ENCODE measurements around the gene CALN1.
"Not testable (repeated sequence)": the region's sequence is repeated elsewhere in the genome, so short reads cannot be mapped to it uniquely, and the experiment has no call there.

CALN1 gene

DNA sequence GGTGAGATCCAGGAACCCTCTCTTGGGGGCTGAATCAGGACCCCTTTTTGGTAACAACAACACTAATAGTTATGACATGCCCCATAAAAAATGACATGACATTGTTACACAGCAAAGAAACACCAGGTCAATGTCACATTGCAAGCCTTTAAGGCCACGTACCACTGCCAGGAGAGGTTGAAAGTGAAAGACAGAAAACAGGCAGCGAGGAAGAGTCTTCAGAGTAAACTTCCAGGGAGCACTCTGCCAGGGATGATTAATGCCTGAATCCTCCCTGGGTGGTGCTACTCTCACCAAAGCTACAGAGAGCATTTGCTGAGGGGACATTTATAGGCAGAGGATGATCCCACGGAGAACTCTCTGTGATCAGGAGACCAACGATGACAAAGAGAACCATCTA, 551.6 kb downstream of the CALN1 start:
- no peak for DNase-seq (ENCODE audit: low read depth)

DNA sequence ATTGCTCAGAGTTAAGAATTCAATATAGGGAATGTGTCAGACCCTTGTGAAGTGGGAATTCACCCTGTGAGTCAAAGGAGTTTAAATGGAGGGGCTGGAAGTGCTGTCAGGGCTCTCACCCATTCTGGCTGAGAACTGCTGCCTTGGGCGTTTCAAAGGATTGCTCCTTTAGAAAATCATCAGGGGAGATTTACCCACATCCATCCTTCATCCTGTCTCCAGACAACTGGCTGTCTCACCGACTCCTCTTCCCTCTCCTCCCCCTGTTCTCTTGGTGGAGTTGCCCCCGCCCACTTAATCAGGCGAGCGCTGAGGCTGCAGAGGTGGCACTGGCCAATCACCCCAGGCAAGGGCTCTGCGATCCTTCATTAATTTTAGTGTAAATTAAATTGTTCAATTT, 554.8 kb downstream of the CALN1 start:
- no peak for DNase-seq (ENCODE audit: low read depth)

GRCh38 chr7:71854546-71855397, 557.4 kb downstream of the CALN1 start:
- DNase-seq (ENCODE audit: low read depth): no peak

GRCh38 chr7:71851776-71852498, 560.2 kb downstream of the CALN1 start:
- DNase-seq (ENCODE audit: low read depth): no peak

- DNase-seq (ENCODE audit: low read depth): no peak
Measured at GRCh38 chr7:71846160-71846559, 566.0 kb downstream of the CALN1 start.

GRCh38 chr7:71843676-71844075, 568.5 kb downstream of the CALN1 start:
- DNase-seq (ENCODE audit: low read depth): no peak

GRCh38 chr7:71842786-71843185, 569.4 kb downstream of the CALN1 start:
- DNase-seq (ENCODE audit: low read depth): no peak

DNA sequence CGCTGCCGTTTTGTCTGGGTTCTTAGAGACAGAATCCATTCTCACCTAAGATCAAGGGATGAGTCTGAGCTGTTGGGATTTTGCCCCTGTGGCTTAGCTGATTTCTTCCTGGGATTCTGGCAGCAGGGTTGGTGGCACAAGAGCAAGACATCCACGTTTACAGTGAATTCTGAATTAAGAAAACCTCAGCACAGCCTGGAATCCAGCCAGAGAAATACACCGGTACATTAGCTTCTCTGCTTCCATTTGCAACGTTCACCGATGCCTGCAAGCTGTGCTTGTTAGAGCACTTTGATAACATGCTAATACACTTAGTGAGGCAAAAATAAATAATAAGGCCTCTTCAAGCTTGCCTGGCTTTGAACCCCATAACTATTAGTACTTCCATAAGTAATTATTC, 569.8 kb downstream of the CALN1 start:
- DNase-seq (ENCODE audit: low read depth): no peak

DNA sequence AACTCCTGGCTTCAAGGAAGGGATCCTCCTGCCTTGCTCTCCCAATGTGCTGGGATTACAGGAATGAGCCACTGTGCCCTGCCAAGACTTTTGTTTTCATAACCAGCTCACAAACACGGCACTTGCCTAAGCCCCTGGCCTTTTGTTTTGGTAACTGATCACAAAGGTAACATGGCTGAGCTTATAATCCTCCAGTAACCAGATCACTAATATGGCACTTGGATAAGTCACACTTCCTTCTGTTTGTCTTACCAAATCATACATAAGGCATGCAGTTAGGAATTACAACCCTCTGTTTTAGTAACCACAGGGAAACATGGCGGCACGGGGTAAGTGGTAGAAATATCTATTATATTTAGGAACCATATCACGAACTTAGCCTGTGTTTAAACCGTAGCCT, 577.1 kb downstream of the CALN1 start:
- DNase-seq (ENCODE audit: low read depth): no peak

- DNase-seq (ENCODE audit: low read depth): no peak
Measured at GRCh38 chr7:71829515-71829914, 582.6 kb downstream of the CALN1 start.

GRCh38 chr7:71828361-71828760, 583.8 kb downstream of the CALN1 start:
- no peak for DNase-seq (ENCODE audit: low read depth)

GRCh38 chr7:71826141-71826540, 586.0 kb downstream of the CALN1 start:
- no peak for DNase-seq (ENCODE audit: low read depth)

DNA sequence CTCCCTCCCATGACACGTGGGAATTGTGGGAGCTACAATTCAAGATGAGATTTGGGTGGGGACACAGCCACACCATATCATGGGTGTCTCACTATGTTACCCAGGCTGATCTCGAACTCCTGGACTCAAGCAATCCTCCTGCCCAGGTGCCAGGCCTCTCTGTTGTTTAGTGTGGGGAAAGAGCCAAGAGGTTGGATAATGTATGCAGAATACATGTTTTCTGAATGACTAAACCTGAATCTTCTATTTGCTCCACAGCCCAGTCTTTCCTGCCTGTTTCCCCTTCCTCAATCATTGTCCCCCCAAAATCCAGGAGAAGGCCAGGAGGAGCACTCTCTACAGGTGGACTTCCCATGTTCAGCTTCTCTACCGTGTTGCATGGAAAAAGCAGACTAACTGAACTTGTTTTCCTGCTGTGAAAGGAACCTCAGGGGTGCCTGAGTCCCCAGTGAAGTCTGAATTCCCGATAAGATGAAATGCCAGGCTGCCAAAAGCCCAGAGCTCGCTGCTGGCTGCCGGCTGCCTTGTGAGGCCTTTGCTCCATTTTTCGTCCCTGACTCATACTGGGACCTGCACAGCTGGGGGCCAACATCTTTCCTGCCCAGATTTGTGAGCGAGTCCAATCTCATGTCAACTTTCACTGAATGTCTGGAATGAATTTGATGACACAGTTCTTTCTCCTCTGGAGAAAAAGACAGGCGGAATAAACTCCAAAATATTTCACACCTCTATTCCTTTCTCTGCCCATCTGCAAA, 588.0 kb downstream of the CALN1 start:
- DNase-seq (ENCODE audit: low read depth): no peak

DNA sequence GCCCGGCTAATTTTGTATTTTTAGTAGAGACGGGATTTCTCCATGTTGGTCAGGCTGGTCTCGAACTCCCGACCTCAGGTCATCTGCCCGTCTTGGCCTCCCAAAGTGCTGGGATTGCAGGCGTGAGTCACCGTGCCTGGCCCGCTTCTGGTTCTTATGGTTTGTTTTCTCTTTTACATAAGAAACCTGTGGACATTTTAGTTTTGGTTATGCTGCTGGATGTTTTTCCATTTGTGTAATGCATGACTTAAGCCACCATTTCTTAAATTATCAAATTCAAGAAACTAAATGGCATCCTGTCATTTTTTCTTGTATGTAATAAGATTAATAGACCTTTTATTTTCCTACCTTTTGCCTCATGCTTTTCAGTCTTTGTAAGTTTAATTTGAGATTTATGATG, 589.7 kb downstream of the CALN1 start:
- not testable (repeated sequence) for DNase-seq (ENCODE audit: low read depth)

- DNase-seq (ENCODE audit: low read depth): no peak
Measured at GRCh38 chr7:71817916-71818315, 594.2 kb downstream of the CALN1 start.

- no peak for DNase-seq (ENCODE audit: low read depth)
Measured at GRCh38 chr7:71808115-71808514, 604.0 kb downstream of the CALN1 start.

DNA sequence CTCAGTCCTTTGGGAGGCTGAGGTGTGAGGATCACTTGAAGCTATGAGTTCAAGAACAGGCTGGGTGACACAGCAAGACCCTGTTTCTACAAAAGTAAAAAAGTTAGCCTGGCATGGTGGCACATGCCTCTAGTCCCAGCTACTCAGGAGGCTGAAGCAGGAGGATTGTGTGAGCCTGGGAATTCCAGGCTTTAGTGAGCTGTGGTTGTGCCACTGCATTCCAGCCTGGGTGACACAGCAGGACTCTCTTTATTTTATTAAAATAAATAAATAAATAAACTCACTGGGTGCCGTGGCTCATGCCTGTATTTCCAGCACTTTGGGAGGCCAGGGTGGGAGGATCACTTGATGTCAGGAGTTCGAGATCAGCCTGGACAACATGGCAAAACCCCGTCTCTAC, 607.9 kb downstream of the CALN1 start:
- DNase-seq (ENCODE audit: low read depth): no peak

DNA sequence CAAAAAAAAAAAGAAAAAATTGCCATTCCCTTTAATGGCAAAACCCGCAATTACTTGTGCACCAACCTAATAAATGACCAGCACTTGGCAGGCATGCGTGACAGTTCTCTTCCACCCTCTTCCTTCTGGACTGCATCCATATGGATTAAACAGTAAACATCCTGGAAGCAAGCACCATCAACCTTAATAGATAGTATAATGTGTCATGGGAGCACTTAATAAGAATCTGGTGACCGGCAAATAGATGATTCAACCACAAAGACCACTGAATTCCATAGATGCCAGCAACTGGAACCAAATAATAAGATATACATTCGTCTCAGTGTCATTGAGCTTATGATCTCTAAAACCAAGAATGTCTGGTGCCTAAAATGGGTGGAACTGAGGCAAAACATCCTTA, 610.2 kb downstream of the CALN1 start:
- DNase-seq (ENCODE audit: low read depth): no peak

GRCh38 chr7:71800321-71800720, 611.8 kb downstream of the CALN1 start:
- no peak for DNase-seq (ENCODE audit: low read depth)

DNA sequence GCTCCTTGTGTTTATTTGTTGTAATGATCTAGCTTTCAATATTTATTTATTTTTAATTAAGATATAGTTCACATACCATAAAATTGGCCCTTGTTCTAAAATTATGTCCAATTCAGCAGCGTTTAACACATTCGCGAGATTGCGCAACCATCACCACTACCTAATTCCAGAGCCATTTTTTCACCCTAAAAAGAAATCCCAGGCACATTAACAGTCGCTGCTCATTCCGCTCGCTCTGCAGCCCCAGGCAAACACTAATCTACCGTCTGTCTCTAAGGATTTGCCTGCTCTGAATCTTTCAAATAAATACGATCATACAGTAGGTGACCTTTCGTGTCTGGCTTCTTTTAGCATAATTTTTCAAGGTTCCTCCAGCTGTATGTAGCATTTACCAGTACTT, 616.7 kb downstream of the CALN1 start:
- no peak for DNase-seq (ENCODE audit: low read depth)

- no peak for DNase-seq (ENCODE audit: low read depth)
Measured at GRCh38 chr7:71793251-71793650, 618.9 kb downstream of the CALN1 start.

DNA sequence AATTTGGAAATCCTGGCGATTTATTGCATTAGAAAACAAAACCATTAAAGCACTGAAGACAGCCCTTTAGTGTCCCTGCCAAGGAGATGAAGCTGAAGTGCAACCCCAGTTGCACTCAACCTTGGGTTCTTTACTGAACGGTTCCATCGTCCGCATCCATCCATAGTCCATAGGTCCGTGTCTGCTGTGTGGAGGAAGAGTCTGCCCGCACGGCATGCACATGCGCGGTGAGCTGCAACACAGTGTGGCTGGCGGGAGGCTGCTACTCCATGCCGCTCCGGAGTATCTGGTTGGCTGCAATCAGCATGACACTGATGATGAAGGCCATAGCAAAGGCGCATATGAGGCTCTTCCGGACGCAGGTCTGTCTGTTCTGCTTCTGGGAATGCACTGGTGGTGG, 624.6 kb downstream of the CALN1 start:
- DNase-seq (ENCODE audit: low read depth): no peak

- no peak for DNase-seq (ENCODE audit: low read depth)
Measured at GRCh38 chr7:71785216-71785615, 626.9 kb downstream of the CALN1 start.
